Erythroblast (primary cell): ENCODE data around the gene RBM19.

Source experiments
- DNase-seq, 2 experiments: peaks; one replicate each; lab custom pipeline; 2025; lab: John Stamatoyannopoulos, UW
- GATA1 ChIP-seq: IDR thresholded peaks from 2 replicates; pipeline ENCODE4 v1.6.1; 2011; ENCODE audit warnings: low read depth, mild to moderate bottlenecking, control low read depth, low read length, moderate library complexity
- POLR2A ChIP-seq: IDR thresholded peaks from 2 replicates; pipeline ENCODE4 v1.6.1; 2011; ENCODE audit warnings: mild to moderate bottlenecking, low read length

RBM19 gene

DNA sequence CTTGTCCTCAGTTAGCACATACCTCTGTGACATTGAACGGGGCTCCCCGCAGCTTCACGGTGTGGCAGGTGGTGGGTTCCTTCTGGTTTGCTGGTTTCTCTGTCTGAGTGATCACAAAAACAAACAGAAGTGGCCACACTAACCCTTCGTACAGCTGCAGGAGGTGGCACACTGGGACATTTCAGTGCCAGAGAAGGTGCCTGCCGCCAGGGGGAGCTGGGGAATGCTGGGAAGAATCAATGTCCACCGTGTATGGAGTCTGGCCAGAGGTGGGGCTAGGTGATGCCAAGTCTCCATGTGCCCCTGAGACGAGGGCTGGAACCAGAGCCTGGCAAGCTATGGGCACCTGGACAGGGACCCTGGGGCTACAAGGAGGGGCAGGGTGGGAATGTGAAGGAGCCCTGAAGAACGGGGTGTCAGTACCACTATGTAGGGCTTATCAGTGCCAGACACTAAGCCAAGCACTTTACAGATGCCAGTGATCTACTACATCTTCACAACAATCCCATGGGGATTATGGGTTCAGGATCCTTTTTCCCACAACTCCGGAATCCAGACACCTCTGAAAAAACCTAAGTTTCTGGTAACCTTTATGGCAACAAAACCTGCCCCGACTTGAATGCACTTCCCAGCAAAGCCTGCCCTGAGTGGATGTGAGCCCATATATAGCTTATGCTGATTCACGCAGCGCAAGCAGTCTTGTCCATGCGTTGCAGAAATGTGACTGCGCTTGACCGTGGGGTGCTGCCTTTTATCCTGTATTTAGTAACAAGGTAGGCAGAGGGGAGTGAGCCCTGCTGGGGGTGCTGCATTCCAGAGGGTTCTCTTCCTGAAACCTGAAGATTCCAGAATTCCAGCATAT, 10.8 kb downstream of the RBM19 start:
- no peak for TF ChIP-seq GATA1
- DNase-seq, result peak; percentile 10 to 36

DNA sequence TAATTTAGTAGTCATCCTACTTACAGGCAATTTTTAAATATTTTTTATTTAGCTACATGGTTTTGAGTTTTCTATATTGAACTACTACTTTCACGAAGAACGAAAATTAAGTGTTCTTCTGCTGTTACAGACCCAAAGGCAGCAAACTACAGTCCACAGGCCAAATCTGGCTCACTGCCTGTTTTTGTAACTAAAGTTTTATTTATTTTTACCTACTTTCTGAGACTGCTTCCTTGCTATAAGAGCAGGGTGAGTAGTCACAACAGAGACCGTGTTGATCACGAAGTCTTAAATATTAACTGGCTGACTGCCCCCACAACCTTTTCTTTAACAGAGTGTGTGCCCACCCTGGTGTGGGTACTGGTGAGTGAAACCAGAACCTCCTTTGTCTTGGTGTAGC, 11.6 kb downstream of the RBM19 start:
- TF ChIP-seq GATA1, result no peak
- TF ChIP-seq POLR2A, result no peak
- DNase-seq, result no peak

DNA sequence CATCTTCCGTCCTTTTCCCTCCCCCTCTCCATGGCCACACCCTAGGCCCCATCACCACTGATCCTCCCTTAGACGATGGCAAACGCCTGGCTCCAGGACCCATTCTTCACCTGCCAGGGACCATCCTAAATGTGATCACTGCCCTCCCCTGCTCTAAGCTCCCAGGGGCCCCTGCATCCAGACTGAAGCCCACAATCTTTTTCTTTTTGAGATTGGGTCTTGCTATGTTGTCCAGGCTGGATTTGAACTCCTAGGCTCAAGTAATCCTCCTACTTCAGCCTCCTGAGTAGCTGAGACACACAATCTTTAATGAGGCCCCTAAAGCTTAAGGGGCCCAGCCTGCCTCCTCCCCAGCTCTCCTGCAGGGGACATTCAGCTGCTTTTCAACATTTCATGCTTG, 15.3 kb downstream of the RBM19 start:
- TF ChIP-seq GATA1 (no peak), POLR2A (no peak)

DNA sequence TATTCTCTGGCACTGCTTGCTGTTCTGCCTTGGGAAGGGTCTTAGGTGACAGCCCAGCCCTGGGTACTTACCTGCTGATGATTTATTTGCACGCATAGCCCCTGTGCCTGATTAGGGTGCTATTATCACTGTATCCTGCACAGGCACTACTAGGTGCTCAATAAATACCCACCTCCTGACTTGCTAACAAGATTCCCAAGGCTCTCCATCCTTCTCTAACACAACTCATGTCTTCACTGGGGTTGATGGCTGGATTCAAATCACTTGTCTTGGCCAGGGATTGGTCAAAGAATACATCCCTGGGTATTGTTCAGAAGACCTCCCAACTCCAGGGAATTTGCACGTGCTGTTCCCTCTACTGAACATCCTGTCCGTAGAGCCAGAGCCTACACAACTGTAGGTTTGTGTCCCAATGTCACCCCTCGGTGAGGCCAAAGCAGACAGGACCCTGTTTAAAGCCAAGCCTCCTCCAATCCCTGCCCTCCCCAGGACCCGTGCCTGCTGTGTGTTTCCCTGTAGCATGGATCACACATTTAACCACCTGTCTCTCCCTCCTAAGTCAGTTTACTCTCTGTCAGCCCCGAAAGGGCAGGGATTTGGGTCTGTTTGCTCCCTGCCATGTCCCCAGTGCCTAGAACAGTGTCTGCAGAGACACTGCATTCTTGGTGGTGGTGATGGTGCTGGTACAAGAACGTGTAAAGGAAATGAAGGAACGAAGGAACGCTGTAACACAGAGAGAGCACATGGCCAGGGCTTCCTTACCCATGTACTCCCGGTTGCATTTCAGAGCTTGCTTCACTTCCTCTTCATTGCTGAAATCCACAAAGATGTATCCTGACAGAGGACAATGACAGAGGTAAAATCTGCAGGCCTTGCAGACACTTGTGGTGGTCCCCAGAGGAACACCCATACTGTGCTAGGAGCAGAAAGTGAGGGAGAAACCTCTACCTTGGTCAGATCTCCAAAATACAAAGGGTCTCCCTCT, 16.5 kb downstream of the RBM19 start:
- TF ChIP-seq POLR2A, result no peak
- TF ChIP-seq GATA1, result no peak
- no peak for DNase-seq

More for the DNA sequence above, 15.3 kb downstream of the RBM19 start:
- DNase-seq, result no peak

DNA sequence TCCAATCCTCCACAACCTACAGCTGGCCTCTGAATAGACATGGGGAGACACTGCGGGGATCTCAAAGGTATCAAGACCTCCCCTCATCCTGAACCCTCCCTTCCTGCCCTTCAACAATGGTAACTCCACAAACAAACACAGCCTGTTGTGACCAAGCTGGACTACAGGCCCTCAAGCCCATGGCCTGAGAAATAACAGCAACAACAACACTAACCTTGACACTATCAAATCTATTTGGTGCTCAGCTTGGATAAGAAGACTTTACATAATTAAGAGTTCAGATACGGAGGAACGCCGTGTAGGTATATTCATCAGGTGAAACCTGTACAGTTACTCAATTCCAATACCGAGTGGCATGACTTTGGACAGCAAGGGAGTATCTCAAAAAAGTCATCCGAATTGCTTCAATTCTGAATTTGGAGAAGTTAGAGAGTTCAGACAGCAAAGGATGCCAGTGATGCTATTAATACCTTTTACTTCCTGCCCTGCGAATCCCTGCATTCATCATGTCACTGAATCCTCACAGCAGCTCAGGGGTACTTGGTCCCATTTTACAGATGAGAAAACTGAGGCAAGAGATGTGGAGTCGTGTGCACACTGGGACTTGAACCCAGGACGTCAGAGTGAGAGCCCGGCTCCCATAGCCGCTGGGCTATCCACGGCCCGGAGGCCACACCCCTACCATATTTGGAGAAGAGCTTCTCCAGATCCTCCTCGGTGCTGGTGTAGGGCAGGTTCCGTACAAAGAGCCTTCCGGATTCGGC, 17.8 kb downstream of the RBM19 start:
- no peak for TF ChIP-seq POLR2A
- no peak for TF ChIP-seq GATA1
- DNase-seq, result no peak

DNA sequence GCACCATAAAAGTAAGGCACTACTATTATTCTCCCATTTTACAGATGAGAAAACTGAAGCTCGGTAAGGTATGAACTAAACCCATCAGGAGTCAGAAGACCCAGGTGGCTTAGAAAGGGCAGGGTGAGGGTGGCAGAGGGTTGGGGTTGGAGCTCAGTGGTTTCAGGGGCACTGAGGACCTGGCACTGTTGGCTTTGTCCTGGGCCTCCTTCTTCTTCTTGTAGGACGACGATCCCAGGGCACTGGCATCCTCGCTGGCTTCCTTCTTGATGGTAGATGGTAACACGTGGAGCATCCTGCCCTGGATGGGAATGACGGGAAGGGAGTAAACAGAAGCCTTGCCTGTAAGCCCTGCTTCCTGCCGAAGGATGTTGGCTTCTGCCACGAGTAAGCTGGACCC, 19.9 kb downstream of the RBM19 start:
- DNase-seq, result no peak
- TF ChIP-seq POLR2A (no peak), GATA1 (no peak)

DNA sequence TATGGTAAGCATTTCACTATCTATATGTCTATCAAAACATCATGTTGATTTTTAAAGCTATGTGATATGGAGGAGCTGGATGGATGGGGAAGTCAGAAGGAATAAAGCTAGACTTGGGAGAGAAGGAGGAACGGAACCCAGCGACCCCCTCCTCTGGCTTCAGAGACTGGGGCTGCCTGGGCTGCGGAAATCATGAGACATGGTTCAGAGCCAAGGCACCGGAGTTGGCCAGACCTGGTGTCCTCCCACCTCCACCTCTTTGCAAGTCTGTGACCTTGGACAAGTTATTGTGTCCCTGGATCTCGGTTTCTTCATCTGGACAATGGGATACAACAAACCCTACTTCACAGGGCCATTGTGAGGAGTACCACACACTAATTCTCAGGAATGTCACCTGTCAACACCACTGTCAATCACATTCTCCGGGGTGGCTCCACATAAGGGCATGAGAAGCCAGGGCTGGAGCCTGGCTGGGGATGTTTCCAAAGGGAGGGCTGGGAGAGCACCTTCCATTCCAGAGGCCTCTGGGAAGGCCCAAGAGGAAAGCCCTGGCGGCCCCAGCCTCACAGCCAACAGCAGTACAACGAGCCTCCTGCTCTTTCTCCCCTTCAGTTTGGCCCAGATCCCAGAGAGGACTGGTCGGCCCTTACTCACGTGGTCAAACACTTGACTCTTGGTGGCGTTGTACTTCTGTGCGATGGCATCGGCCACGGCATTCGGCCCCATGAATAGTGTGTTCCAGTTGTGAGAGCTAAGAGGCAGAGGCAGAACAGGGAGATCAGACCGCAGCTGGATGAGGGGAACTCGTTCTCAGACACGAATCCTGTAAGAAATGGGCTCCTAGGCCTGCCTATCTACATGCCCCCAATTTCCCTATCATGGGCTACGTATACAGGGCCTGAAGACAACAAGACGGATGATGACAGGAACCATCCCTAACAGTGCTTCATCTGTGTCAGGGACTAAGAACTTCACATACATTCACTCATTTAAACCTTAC, 20.7 kb downstream of the RBM19 start:
- no peak for TF ChIP-seq GATA1
- TF ChIP-seq POLR2A, result no peak
- no peak for DNase-seq

DNA sequence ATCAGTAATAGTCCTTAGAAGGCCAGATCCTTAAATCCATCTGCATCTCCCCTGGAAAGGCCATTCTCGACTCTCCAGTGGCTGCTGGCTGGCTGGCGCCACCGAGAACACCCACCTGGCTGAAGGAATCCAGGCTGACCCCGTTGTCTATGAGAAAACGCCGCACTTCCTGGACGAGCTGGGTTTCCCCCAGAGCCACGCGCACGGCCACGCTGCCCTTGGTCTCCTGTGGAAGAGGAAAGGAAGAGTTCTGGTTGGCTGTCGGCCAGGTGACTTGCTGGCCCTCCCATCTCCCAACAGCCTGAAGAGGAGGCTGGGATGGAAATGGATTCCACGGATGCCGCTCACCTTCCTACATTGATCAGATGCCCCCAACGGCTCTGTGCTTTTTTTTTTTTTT, 23.9 kb downstream of the RBM19 start:
- DNase-seq, result no peak
- TF ChIP-seq GATA1, result no peak
- TF ChIP-seq POLR2A, result no peak

DNA sequence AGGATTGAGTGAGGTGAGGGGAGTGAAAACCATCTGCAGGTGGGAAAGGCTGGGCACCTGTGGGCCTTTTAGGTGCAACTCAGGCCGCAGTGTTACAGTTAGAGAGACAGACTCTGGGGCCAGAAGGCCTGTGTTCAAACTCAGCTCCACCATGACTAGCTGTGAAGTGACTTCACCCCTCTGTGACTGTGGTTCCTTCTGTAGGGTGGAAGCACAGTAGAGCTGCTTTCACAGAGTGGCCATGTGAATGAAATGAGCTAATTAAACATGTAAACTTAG, 25.0 kb downstream of the RBM19 start:
- TF ChIP-seq POLR2A, result no peak
- DNase-seq, result no peak

DNA sequence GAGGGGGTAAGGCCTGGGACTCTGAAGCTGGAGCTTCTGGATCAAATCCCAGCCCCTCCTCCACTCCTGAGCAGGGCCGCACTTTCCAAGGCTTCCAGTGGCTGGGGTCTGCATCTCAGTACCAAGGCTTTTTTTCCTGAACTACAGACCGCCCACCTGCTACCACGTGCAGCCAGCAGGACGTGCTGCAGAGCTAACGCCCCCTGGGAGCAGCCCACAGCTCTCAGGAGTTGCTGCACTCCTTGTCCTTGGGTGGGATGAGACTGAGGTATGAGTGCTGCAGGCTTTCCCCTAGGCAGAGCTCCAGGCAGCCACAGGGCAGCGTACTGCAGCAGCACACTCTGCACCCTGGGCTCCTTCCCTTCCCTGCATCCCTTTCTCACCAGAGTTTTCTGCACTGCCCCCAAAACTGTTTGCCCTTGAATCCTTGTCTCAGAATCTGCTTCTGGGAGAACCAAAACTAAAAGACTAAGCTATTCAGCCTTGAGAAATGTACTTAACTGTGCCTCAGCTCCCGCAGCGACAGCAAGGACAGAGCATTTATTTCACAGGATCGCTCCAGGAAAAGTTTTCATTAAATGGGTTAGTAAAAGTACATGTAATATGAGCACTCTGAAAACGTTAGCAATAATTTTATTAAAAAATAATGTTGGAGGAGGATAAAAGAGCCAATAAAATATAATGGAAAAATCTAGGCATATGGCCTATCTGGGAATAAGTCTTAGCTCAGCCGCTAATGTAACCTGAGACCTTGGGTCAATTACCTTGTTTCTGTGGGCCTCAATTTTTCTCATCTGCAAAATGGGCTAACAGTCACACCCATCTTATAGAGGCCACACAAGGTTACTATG, 25.5 kb downstream of the RBM19 start:
- TF ChIP-seq GATA1 (no peak), POLR2A (no peak)
- no peak for DNase-seq

DNA sequence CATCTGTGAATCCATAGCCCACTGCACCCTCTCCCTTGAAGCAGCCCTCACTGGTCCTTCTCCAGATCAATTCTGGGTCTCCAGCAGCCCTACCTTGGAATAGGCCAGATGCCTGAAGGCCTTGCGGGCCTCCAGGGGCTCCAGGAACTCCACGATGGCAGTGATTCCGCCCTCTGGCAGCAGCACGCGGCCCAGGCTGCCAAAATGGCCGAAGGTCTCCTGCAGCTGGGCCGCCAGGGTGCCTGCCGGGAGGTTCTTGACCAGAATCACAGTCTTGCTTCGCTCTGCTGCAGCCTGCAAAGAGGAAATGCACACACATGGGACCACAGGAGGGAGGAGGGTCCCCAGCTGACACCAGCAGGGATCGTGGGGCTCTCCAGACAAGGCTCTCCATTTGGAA, 26.3 kb downstream of the RBM19 start:
- TF ChIP-seq GATA1 (no peak), POLR2A (no peak)
- no peak for DNase-seq

DNA sequence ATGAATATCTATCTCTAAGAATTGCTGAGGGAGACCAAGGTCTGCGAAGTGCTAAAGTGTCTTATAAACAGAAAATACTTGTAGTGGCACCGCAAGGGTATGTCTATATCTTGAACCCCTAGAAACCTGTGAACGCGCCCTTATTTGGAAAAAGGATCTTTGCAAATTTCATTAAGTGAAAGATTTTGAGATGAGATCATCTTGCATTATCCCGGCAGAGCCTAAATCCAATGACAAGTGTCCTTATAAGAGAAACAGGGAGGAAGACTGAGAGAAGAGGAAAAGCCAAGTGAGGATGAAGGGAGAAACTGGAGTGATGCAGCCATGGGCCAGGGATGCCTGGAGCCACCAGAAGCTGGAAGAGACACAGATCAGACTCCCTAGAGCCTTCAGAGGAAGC, 27.7 kb downstream of the RBM19 start:
- DNase-seq, result no peak
- TF ChIP-seq GATA1, result no peak
- TF ChIP-seq POLR2A, result no peak
